ENCODE results near the gene TMBIM1.
"Not testable (repeated sequence)": the region's sequence is repeated elsewhere in the genome, so short reads cannot be mapped to it uniquely, and the experiment has no call there.

Gene TMBIM1

GRCh38 chr2:218318241-218318640 lies 25.9 kb upstream of the TMBIM1 start:
- no peak for DNase-seq (ENCODE audit: low read depth)

GRCh38 chr2:218317835-218318234 lies 25.5 kb upstream of the TMBIM1 start:
- DNase-seq (ENCODE audit: low read depth): no peak

- DNase-seq (ENCODE audit: low read depth): no peak
These were observed 25.0 kb upstream of the TMBIM1 start for GRCh38 chr2:218317303-218317630.

- DNase-seq (ENCODE audit: low read depth): no peak
These were observed 23.1 kb upstream of the TMBIM1 start for GRCh38 chr2:218315397-218315796.

GRCh38 chr2:218314764-218315163 lies 22.5 kb upstream of the TMBIM1 start:
- DNase-seq (ENCODE audit: low read depth): not testable (repeated sequence)

- DNase-seq (ENCODE audit: low read depth): no peak
These were observed 21.1 kb upstream of the TMBIM1 start for GRCh38 chr2:218313356-218313755.

- DNase-seq (ENCODE audit: low read depth): no peak
These were observed 20.0 kb upstream of the TMBIM1 start for GRCh38 chr2:218312267-218312756.

GRCh38 chr2:218311541-218312266 lies 19.4 kb upstream of the TMBIM1 start:
- not testable (repeated sequence) for DNase-seq (ENCODE audit: low read depth)

- no peak for DNase-seq (ENCODE audit: low read depth)
These were observed 18.7 kb upstream of the TMBIM1 start for GRCh38 chr2:218310853-218311540.

GRCh38 chr2:218307415-218308090 lies 15.2 kb upstream of the TMBIM1 start:
- no peak for DNase-seq (ENCODE audit: low read depth)

- DNase-seq (ENCODE audit: low read depth): no peak
These were observed 14.0 kb upstream of the TMBIM1 start for GRCh38 chr2:218306184-218306920.

- DNase-seq (ENCODE audit: low read depth): no peak
These were observed 13.1 kb upstream of the TMBIM1 start for GRCh38 chr2:218305383-218305782.

- DNase-seq (ENCODE audit: low read depth): peak; percentile 66
These were observed 9.0 kb upstream of the TMBIM1 start for GRCh38 chr2:218301176-218301819.

- DNase-seq (ENCODE audit: low read depth): no peak
These were observed 7.8 kb upstream of the TMBIM1 start for GRCh38 chr2:218300141-218300540.

- no peak for DNase-seq (ENCODE audit: low read depth)
These were observed 6.1 kb upstream of the TMBIM1 start for GRCh38 chr2:218298314-218298875.

GRCh38 chr2:218296847-218297246 lies 4.5 kb upstream of the TMBIM1 start:
- DNase-seq (ENCODE audit: low read depth): no peak

- no peak for DNase-seq (ENCODE audit: low read depth)
These were observed 3.9 kb upstream of the TMBIM1 start for GRCh38 chr2:218296200-218296599.

- no peak for DNase-seq (ENCODE audit: low read depth)
These were observed 2.7 kb upstream of the TMBIM1 start for GRCh38 chr2:218295029-218295428.

- DNase-seq (ENCODE audit: low read depth): no peak
These were observed 2.2 kb upstream of the TMBIM1 start for GRCh38 chr2:218294430-218295022.

GRCh38 chr2:218293715-218294429 lies 1.6 kb upstream of the TMBIM1 start:
- DNase-seq (ENCODE audit: low read depth): no peak

Measured in stimulated activated CD8-positive, alpha-beta memory T cell treated with anti-CD3 and anti-CD28 coated beads, Interleukin-15, amount 100 ng/mL, for 24 hours (primary cell).